Measurements from ENCODE around the gene PLA2G2C. TPM values are rescaled to one million over a fixed set of nuclear protein-coding genes. Genes with fewer than 3 reads are reported as not detected.

The PLA2G2C gene
- total RNA-seq, 1 donor from 2014 or later = not detected

DNA sequence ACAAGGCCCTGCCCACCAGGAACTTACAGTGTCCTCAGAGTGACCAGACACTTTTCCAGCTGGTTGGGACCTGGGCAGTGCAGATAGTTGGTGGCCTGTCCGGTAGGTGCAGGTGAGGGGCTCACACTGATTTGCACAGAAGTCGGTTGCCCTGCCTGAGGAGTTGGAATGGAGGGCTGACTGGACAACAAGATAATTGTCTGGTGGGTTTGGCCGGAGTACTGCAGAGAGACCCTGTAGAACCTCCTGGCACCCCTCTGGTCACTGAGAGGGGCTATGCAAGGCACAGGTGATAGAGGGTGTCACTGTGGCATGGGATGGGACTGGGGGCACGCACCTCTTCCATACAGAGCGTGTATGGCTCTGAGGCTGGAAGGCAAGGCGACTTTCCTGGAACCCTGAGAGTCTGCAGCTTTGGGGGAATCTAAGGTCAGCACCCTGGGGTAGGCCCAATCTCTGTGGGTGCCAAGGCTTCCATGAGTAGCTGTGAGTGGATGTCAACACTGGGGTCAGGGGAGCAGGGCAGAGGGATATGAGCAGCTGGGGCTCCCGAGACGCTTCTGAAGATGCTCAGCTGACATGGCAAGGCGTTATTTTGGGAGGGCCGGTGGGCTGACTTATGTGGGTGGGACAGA lies 59.4 kb downstream of the PLA2G2C start:
- DNase-seq = no peak

DNA sequence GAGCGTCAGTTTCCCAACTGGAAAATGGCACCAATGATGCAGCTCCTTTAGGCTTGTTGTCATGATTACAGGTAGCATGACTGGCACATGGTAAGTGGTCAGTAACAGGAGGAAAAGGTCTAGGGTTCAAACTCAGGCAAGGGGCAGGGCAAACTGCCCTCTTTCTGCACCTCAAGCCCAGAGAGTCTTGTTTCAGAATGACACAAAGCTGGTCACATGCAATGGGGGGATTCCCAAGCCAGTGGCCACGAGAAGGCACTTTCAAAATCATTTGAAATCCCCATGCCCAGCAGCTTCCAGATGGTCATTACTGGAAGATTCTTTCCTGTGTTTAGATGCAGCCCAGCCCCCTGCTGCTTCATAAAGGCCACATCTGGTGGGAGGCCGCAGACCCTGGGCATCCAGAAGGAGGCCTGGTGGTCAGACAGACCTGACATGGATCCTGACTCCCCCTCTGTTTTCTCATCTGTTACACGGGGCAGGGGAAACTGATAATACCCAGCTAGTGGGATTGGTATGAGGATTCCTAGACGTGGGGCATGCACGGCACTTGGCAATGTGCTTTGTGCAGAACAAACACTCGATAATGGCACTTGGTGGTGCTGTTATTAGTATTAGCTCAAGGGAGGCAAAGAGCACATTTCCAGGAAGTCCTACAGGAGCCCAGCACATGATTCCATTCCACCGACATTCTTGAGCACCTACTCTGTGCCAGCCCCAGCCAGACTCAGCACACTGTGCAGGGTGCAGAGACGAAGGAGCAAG lies 60.1 kb downstream of the PLA2G2C start:
- no peak for DNase-seq

DNA sequence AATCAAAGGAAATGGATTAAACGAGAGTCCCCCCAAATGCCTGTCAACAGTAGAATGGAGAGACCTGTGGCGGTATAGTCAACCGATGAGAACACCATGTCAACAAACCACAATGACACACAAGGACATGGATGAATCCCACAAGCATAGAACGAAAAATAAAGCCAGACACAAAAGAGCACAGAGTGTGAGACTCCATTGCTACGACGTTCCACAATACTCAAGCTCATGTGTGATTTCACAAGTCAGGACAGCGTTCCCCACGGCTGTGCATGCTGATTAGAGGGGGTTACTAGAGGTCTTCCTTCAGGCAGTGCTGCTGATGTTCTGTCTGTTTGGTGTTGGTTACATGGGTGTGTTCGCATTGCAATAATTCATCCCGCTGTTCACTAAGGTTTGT lies 61.2 kb downstream of the PLA2G2C start:
- DNase-seq = no peak

DNA sequence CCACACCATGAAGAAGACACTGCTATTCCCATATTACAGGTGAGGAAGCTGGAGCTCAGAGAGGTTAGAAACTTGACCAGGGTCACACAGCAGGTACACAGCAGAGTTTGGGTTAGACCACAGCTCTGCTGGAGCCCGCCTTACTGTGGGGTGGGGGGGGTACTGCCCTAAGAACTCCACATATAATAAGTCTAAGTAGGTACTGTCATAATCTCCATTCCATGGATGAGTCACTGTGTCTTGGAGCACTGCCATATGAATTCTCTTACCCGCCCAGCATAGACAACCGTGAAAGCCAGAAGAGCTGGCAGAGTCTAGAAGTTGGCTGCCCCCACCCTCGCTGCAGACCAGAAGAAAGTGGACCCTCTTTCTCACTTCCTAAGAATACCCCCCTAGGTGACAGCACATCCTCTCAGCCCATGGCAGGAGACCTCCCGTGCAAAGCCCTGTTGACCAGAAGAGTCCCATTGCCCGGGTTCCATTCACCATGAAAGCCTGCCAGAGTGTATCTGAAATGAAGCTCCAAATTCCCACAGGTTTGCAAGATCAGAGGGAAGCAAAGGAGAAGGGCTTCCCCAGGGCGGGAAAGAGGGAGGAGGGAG lies 61.8 kb downstream of the PLA2G2C start:
- DNase-seq = peak; percentile 78

DNA sequence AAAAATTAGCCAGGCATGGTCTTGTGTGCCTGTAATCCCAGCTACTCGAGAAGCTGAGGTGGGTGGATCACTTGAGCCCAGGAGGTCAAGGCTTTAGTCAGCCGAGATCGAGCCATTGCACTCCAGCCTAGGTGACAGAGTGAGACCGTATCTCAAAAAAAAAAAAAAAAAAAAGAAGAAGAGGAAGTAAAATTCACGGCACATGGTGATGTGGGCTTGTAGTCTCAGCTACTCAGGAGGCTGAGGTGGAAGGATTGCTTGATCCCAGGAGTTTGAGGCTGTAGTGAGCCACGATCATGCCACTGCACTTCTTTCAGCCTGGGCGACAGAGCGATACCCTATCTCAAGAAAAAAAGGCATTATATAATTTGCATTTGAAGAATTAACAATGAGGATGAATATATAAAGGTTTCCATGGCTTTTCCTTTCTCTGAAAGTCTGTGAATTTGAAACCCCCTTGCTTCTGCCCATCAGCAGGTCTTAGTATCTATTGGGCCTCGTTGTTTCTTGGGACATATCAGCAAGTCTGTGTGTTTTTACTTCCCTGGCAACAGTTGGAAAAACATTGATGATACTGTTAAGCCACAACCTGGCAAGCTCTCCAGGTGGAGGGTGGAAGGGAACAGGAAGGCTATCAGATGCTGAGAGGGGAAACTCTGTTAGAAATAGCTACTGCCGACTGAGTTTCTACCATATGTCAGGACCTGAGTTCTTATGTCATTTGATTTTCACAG lies 62.4 kb downstream of the PLA2G2C start:
- DNase-seq = peak; percentile 11

DNA sequence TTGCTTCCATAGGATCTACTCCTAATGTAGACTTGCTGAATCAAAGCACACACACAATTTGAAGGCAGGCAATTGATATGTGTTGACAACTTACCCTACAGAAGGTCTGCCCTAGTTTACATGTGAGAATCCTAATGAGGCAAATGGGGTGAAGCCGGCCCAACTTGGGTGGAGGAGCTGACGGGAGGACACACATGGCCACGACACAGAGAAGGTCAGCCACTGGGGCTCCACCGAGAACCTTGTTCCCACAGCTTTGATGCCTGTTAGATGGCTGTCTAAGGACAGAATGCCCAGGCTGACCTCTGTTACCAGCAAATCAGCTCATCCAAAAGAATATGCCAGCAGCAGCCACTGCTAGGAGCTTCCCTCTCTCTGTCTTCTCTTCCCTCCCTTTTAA lies 65.5 kb downstream of the PLA2G2C start:
- DNase-seq = no peak

DNA sequence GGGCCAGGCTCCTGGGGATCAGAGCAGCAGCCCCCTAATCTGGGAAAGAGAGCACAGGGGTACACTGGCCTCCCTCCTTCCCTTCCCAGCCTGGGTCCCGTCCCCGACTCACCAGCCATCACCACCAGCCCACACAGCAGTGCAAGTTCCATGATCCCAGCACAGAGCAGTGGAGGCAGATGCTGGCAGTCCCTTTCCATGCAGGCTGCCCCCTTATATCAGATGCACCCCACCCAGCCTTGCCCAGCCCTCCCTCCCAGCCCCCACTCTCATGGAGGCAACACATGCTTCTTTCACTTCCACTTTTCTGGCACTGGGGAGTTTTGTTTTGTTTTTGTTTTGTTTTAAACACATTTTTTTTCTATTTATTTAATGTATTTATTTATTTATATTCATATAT lies 67.0 kb downstream of the PLA2G2C start, which contains the start of gene PLA2G2D:
PLA2G2D (minus strand) TSS at position 190 of the 400 bp plus-strand sequence; CDS start at position 152, 38 bp downstream.
- no peak for DNase-seq

DNA sequence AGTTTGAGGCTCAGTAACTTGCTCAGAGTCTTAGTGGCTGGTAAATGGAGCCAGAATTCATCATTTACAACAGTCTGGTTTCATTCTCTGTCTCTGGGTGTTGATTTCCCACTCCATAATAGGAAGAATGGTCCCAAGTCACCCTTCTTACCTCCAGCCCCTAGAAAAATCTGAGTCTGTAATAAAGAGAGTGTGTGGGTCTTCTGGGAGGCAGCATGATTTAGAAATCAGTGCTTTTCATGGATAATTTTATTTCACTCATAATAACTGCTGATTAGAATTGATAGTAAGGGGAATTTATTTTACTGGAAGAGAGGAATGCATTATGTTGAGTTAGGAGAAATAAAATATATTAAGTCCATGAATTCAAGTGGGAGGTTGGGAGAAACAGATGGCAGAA lies 69.1 kb downstream of the PLA2G2C start:
- DNase-seq = no peak

DNA sequence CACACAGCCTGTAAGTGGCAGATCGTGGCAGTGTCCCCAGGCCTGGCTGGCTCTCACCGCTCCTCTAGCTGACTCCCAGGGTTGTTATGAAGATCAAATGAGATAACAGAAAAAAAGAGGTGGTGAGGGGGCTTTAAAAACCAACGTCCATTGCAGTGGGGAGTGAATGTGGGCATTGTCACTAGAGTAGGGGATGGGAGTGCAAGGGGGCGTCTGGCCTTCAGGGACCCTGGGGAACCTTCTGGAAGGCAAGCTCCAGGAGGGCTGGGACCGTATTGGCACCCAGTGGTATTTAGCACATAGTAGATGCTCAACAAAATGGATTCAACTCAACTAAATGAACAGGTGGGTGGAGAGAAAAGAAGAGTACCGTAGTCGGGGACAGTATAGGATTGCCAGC lies 70.4 kb downstream of the PLA2G2C start:
- DNase-seq = no peak

DNA sequence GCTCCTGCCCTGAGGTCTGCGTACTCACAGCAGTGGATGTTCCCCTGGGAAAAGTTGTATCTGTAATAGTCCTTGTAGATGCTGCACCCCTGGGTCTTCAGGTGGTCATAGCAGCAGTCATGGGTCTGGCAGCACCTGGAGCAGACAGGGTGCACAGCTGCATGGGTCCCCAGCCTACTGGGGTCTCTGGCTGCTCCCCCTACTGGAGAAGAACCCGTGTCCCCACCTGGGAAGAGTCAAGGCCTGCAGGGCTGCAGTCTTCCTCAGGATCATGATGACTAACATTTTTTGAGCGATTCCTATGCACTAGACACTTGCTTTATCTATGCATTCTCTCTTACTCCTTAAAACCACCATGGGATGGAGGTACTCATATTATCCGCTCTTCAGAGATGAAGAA lies 70.8 kb downstream of the PLA2G2C start:
- DNase-seq = no peak

DNA sequence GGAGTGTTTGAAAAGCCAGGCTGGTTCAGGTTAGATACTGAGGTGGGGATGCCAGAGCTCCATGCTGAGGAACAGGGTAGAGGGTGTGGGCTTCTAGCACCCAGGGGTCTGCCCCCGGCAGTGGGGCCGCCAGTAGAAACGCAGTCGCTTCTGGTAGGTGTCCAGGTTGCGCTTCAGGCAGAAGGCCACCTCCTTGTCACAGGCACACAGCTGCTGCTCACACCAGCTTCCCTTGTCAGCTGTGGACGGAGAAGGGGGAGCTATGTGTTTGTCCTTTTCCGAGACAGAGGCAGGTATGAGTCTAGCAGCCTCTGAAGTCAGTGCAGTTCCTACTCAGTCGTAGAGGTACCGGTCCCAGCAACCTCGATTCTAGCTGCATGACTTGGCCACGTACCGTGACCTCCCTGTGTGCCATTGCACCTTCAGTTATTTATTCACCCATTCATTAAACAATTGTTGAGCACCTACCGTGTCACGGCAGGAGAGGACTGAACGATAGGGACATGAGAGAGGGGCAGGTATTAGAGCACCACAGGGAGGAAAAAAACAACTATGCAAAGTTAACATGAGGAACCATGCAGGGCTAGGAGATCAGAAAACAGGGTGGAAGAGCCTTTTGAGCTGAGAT lies 72.2 kb downstream of the PLA2G2C start:
- no peak for DNase-seq

Other genes with a start within 250 kb of the PLA2G2C start
- not detected in 2 replicates for gene PLA2G2A, start 206.9 kb downstream of the PLA2G2C start, total RNA-seq
- gene PLA2G5, start 116.3 kb downstream of the PLA2G2C start, total RNA-seq = not detected in 2 replicates
- not detected in 2 replicates for gene PLA2G2D, start 67.0 kb downstream of the PLA2G2C start, total RNA-seq
- not detected in 2 replicates for gene PLA2G2F, start 47.2 kb downstream of the PLA2G2C start, total RNA-seq
- 0.05 TPM in 1 of 2 replicates, not detected in the other for gene UBXN10, start 422 bp downstream of the PLA2G2C start, total RNA-seq
- not detected in 2 replicates for gene VWA5B1, start 104.4 kb upstream of the PLA2G2C start, total RNA-seq